Stimulated activated CD4-positive, alpha-beta T cell treated with anti-CD3 and anti-CD28 coated beads, Interleukin-2, amount 100 ng/mL, for 24 hours (primary cell): Measurements from ENCODE around the gene KCTD1.

Experiments used
- DNase-seq, 2 donors: peaks; one replicate each; pipeline ENCODE4 v3.0.0-alpha.2; 2020

The KCTD1 gene

GRCh38 chr18:26521617-26522016 lies 26.7 kb downstream of the KCTD1 start:
- DNase-seq, result no peak

- DNase-seq, result no peak
Measured at GRCh38 chr18:26520974-26521373, 27.4 kb downstream of the KCTD1 start.

DNA sequence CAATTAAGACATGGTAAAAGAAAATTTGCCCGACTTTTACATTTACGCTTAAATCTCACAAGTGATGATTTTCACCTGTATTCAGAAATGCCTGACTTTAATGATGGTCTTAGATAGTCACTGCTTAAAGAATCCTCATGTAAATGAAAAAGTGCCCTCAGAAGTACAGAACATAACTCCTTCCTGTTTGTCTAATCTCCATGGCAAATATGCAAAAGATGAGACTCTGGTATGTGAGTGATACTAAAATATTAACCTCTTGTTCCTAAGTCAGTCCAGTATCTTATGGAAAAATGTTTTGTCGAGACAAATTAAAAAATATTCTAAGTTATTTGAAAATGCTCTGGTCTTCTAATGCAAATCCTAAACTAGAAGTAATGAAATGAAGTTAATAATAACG lies 29.2 kb downstream of the KCTD1 start:
- DNase-seq, result no peak

GRCh38 chr18:26516964-26517363 lies 31.4 kb downstream of the KCTD1 start:
- no peak for DNase-seq

DNA sequence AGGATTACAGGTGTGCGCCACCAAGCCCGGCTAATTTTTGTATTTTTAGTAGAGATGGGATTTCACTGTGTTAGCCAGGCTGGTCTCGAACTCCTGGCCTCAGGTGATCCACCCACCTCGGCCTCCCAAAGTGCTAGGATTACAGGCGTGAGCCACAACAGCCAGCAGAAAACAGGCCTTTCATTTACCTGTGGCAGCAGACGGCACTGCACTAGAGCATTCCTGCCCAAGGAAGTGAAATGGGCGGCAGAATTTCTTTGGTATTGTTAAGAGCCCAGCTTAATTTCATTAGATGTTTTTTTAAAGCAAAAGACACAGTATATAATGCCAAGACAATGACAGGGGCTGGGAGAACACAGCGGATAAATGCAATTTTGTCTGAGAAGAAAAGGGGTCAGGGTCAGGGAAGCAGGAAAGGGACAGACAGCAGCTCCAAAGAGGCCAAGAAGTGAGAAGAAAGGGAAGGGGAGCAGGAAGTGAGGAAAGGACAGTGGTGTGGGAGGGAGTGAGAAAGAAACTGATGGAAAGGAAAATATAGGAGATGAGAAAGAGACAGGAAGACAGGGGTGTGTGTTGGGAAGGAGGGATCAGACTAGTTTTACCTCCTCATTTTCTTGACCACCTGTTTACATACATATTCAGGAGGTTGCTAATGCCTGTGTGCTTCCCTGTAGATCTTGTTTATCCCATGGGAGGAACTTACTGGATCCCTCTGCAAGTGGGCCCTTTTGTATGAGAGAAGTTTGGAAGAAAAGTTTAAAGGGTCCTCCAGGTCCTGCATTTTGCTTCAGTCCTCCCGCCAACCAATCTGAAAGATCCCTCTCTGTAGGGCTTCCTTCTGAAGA lies 32.5 kb downstream of the KCTD1 start:
- DNase-seq, result no peak

DNA sequence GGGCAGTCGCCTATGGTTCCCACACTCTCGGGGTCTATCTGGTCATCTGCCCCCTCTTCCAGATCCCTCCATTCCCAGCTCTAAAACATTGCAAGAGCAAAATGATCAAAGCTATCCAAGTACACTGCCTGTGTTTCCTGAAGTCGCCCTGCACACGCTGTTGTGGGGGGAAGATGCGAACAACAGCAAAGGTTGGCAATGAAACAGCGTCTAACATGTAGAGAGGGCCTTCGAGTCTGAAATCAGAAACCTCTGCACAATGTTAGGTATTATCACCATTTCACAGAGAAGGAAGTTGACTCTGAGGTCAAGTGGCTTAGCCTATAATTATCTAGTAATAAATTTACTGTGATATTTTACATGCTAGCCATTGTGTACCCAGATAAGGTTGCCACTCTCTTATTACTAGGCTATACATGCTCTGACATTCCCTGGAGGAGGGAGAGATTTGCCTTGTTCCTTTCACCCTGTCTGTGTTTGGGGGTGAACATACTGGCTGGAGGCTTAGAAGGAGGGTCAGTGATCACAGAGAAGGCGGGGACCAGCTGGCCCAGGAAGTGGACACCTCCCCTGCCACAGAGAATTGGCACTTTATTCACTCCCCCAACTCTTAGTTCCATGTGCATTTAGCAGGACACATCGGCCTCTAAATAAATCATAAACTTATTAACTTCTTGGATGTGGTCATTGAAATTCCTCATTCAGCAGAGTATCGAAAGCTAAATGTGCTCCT lies 36.8 kb downstream of the KCTD1 start:
- no peak for DNase-seq

GRCh38 chr18:26510337-26510736 lies 38.0 kb downstream of the KCTD1 start:
- no peak for DNase-seq

- no peak for DNase-seq
Measured at GRCh38 chr18:26506012-26506411, 42.3 kb downstream of the KCTD1 start.

DNA sequence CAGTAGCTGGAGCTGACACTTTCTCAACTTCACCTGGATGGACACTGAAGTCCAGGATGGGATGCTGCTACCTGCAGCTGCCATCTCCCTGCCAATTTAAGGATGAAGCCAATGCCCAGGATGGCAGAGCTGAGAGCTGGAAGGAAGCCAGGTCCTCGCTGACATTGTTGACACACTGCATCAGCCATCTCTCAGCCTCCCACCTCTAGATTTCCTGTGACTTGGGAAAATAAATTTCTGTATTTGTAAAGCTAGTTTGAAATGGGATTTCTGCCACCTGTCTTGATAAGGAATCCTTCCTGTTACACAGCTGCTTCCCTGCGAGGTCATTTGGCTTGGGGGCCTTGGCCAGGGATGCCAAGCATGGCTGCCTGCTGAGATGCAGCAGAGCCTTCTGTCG lies 43.5 kb downstream of the KCTD1 start:
- no peak for DNase-seq

GRCh38 chr18:26503382-26503781 lies 45.0 kb downstream of the KCTD1 start:
- DNase-seq, result no peak

GRCh38 chr18:26502823-26503222 lies 45.5 kb downstream of the KCTD1 start:
- DNase-seq, result no peak

- no peak for DNase-seq
Measured at GRCh38 chr18:26497866-26498265, 50.5 kb downstream of the KCTD1 start.

DNA sequence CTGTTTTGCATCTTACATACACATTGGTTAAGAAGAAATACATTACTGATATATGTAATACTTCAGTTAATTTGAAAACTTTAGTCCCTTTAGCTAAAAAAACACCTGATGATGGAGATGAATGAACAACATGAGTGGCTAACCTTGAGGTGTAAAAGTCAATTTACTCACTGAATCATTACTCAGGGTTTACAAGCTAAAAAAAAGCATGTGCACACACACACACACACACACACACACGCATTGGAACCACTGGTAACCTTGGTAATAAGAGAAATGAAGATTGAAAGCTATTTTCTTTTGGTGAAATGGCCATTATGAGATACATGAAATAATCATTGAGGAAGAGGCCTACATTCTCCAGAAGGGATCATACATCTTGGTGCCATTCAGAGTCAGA lies 51.8 kb downstream of the KCTD1 start:
- DNase-seq, result no peak

GRCh38 chr18:26495287-26495686 lies 53.1 kb downstream of the KCTD1 start:
- DNase-seq, result no peak

DNA sequence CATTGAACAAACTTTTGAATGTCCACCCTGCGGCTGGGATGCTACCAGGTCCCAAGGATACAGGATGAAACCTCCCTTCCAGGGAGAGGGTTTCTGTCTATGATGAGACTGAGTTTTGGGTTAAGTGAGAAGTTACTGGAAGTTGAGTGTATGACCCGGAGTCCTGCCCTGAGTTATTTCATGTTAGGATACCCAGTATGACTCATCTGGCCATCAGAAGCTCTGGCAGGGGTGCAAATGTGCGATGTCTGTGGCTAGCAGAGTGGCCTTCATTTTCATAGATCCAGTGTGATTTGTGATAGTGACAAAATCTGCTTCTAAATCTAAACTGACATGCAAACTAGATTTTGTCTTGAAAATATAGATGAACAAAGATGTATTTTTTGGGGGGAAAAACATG lies 55.3 kb downstream of the KCTD1 start:
- DNase-seq, result no peak

- DNase-seq, result no peak
Measured at GRCh38 chr18:26491194-26491816, 57.0 kb downstream of the KCTD1 start.

DNA sequence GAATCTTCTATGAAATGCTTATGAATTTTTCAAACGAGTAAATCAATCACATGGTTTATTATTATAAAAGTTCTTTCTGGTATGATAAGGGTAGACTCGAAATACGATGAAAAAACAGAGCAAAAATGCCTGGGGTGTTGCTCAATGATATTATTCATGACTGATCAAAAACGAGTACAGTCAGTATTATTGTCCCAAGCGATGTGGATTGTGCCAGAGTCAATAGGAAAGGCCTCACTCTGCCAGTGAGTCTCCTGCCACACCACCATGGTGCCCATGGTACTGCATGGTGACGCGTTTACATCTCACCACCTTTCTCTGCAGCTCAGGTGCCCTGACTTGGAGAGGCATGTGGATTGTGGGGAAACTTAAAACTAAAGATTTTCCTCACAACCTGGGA lies 58.5 kb downstream of the KCTD1 start:
- DNase-seq, result no peak

DNA sequence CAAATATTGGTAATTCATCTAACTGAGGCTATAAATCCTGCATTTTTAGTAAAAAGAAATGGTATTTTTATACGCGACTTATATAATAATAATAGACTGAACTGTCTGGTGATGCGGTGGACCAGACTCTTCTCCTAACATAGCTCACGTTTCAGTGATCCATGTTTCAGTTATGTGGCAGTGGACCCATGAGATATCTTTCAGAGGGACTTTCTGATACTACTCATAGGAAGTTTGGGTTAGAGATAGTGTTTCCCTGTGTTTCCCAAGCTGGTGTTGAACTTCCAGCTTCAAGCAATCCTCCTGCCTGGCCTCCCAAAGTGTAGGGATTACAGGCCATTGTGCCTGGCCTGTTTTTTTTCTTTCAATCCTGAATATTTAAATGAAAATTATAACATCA lies 59.2 kb downstream of the KCTD1 start:
- DNase-seq, result no peak

DNA sequence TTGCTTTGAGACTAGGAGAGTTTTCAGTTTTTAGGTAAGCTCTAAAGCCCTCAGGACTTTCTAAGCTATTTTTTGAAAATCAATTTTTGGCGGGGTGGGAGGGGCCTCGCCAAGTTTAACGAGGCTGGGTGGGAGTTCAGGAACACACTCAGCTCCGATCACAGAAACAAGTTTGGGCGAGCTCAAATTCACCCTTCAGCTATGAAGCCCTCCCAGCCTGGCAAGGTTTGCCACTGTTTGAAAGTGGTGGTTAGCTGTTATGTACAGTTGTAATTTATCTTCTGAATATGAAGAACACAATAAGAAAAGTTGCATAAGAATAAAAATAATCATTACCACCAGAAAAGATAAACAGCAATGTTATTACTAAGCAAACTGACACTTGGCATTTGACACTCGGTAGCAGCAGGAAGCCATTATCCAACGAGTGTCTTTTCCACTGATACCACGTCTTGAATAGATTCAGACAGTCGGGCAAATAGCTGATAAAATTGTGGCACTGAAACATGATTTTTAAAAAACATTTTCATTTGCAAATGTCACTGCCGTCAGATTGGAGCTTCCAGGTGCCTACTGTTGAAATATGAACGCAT lies 59.8 kb downstream of the KCTD1 start:
- DNase-seq, result no peak

GRCh38 chr18:26487437-26487836 lies 60.9 kb downstream of the KCTD1 start:
- DNase-seq, result no peak

- no peak for DNase-seq
Measured at GRCh38 chr18:26483633-26484032, 64.7 kb downstream of the KCTD1 start.

- no peak for DNase-seq
Measured at GRCh38 chr18:26482569-26482968, 65.8 kb downstream of the KCTD1 start.
